ENCODE results near the gene HAND2. TPM values are rescaled to one million over a fixed set of nuclear protein-coding genes. Genes with fewer than 3 reads are reported as not detected.

HAND2 gene
- total and polyA plus RNA-seq, 2 of the 13 experiments (the other 11 are each of a cell fraction or from before 2014, with no cell fraction given): not detected

GRCh38 chr4:173522951-173523395, 7.1 kb downstream of the HAND2 start (continued):
- TF ChIP-seq, protein P1, sequence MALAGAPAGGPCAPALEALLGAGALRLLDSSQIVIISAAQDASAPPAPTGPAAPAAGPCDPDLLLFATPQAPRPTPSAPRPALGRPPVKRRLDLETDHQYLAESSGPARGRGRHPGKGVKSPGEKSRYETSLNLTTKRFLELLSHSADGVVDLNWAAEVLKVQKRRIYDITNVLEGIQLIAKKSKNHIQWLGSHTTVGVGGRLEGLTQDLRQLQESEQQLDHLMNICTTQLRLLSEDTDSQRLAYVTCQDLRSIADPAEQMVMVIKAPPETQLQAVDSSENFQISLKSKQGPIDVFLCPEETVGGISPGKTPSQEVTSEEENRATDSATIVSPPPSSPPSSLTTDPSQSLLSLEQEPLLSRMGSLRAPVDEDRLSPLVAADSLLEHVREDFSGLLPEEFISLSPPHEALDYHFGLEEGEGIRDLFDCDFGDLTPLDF (CRISPR knock-in tag; IDR thresholded peaks at IDR 0.05): no peak
- TF ChIP-seq ZNF121 (CRISPR knock-in tag; IDR thresholded peaks at IDR 0.05) (no peak), THAP11 (CRISPR knock-in tag; IDR thresholded peaks at IDR 0.05) (no peak), HMG20B (CRISPR knock-in tag; conservative IDR thresholded peaks at IDR 0.05) (no peak), MLLT10 (CRISPR knock-in tag; IDR thresholded peaks at IDR 0.05) (no peak), ZBTB26 (CRISPR knock-in tag; IDR thresholded peaks at IDR 0.05; ENCODE audit: borderline replicate concordance) (no peak), ZNF33A (CRISPR knock-in tag; IDR thresholded peaks at IDR 0.05; ENCODE audit: borderline replicate concordance) (no peak), ZNF75D (CRISPR knock-in tag; IDR thresholded peaks at IDR 0.05; ENCODE audit: borderline replicate concordance) (no peak)
- TF ChIP-seq, protein P2, sequence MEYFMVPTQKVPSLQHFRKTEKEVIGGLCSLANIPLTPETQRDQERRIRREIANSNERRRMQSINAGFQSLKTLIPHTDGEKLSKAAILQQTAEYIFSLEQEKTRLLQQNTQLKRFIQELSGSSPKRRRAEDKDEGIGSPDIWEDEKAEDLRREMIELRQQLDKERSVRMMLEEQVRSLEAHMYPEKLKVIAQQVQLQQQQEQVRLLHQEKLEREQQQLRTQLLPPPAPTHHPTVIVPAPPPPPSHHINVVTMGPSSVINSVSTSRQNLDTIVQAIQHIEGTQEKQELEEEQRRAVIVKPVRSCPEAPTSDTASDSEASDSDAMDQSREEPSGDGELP (IDR thresholded peaks at IDR 0.05; ENCODE audit: borderline replicate concordance, low read depth): no peak
